ENCODE results near the gene VSIG10L.

The VSIG10L gene

DNA sequence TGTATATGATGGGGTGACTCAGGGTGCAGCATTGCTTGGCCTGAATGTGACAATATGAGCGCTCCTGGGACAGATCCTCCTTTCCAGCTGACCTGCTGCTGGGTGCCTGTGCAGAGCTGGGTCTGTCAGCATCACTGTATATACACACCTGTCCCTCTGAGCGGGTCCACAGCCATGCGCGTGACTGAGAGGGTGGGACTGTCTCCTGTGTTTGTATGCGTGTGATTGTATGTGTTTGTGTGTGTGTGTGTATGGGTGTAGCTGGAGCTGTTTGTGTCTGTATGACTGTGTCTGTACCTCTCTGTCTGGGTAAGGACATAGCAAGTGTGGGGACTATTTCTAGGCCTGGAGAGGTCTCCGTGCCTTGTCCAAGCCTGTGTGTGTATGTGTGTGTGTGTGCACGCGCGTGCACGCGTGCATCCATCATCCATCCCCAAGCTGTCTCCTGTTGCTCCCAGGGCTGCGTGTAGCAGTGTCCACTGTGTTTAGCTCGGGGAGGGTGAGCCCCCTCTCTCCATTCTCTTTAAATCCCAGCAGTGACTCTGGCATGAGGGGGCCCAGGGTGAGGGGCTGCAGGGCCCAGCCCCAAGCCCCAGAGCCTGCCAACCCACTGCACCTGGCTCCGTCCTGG is 22.2 kb downstream of the VSIG10L start:
- no peak overlapping the region for H3K27ac ChIP-seq (ENCODE audit: low read depth, low read length)
- no peak overlapping the region for H3K4me2 ChIP-seq (ENCODE audit: low read length)
- H2BK15ac ChIP-seq (replicated peaks; ENCODE audit: low read depth), result no peak overlapping the region
- DNase-seq, result no peak
- H3K4me1 ChIP-seq (ENCODE audit: control insufficient read depth, low read depth, low read length), result no peaks in the 10 kb centered on the region
- H3K79me2 ChIP-seq (ENCODE audit: control insufficient read depth, insufficient read depth, low read length), result no peaks in the 10 kb centered on the region
- H2BK5ac ChIP-seq (ENCODE audit: low read length), result no peak overlapping the region
- H4K8ac ChIP-seq (ENCODE audit: low read depth, low read length), result no peak overlapping the region
- no peak overlapping the region for H2AK5ac ChIP-seq (ENCODE audit: low read length)
- WGBS (ENCODE audit: extremely low coverage, insufficient coverage, low lambda C conversion rate), result no CpG with 5 or more reads among the region's 14 CpGs
- no peaks in the 10 kb centered on the region for H3K27me3 ChIP-seq (ENCODE audit: insufficient read depth, low read length, poor library complexity)
- H3K4me3 ChIP-seq (ENCODE audit: low read length), result no peak overlapping the region
- no peaks in the 10 kb centered on the region for H3K79me1 ChIP-seq (ENCODE audit: low read length)
- H2BK120ac ChIP-seq (ENCODE audit: low read depth, low read length), result no peak overlapping the region
- H3K23ac ChIP-seq (ENCODE audit: low read length), result no peak overlapping the region
- no peak overlapping the region for H3K9ac ChIP-seq (ENCODE audit: low read length)
- H3K56ac ChIP-seq (ENCODE audit: low read length), result no peak overlapping the region
- H3K4ac ChIP-seq (ENCODE audit: low read depth, low read length), result no peak overlapping the region
- H4K5ac ChIP-seq (ENCODE audit: low read length), result no peak overlapping the region
- no peaks in the 10 kb centered on the region for H3K36me3 ChIP-seq (ENCODE audit: control insufficient read depth, insufficient read depth, low read length)
- no peak overlapping the region for H3K18ac ChIP-seq (ENCODE audit: low read length)

DNA sequence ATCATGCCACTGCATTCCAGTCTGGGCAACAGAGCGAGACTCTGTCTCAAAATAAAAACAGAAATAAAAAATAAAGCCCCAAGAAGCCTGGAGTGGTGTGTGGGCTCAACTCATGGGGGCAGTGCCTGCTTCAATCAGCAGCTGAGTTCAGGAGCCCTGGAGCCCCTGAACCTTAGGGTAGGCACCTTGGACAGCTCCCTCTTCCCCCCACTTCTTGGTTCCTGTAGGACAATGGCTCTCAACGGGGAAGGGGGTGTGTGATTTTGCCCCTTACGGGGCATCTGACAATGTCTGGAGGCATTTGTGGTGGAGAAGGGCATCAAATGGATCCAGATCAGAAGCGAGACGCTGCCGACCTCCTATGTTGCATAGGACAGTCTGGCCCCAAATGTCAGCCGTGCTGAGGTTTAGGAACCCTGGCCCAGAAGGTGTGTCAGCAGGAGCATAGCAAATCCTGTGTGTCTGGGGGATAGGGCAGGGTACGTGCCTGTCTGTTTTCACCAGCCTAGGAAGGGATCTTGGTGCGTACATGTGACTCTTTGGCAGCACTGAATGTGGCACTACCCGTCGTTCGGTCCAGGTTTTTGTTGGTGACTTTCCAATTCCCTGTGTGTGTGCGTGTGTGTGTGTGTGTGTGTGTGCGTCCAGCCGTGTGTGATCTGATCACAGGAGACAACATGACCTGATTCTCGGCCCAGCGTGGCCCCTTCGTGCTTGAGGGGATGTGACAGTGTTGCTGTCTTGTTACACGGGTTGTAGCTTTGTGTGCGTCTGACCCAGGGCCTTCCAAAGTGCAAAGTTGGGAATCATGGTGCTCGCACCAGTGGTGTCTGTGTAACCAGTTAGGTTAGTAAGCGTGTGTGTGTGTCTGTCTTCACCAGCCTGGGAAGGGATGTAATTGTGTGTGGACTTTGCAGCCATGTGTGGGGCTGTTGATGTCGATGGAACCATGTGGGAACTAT is 23.0 kb downstream of the VSIG10L start:
- DNase-seq, result no peak
- H3K4me1 ChIP-seq (ENCODE audit: control insufficient read depth, low read depth, low read length), result no peaks in the 10 kb centered on the region
- H3K4me3 ChIP-seq (ENCODE audit: low read length), result no peak overlapping the region

DNA sequence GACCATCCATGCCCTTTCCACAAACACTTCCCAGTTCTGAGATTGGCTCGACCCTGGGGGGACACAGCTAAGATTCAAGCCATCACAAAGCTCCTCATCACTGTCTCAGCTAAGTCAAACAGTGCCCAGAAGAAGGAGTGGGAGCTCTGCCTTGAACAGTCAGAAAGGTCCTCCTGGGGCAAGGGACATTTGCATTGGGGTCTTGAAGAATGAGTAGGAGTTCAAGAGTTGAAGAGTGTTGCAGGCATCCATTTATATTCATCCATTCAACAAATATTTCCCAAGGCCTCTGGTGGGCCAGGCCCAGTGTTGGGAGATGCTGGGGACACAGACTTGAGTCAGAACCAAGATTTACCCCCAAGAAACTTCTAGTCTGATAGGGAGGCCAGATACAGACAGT is 24.0 kb downstream of the VSIG10L start:
- Histone ChIP-seq H3K9ac (ENCODE audit: low read length) (no peak overlapping the region), H3K56ac (ENCODE audit: low read length) (no peak overlapping the region), H3K79me2 (ENCODE audit: control insufficient read depth, insufficient read depth, low read length) (no peaks in the 10 kb centered on the region), H2BK15ac (replicated peaks; ENCODE audit: low read depth) (no peak overlapping the region), H4K5ac (ENCODE audit: low read length) (no peak overlapping the region), H3K27me3 (ENCODE audit: insufficient read depth, low read length, poor library complexity) (no peaks in the 10 kb centered on the region), H3K27ac (ENCODE audit: low read depth, low read length) (no peak overlapping the region), H2BK5ac (ENCODE audit: low read length) (no peak overlapping the region), H2AK5ac (ENCODE audit: low read length) (no peak overlapping the region), H3K4me2 (ENCODE audit: low read length) (no peak overlapping the region), H3K4me1 (ENCODE audit: control insufficient read depth, low read depth, low read length) (no peaks in the 10 kb centered on the region), H3K4me3 (ENCODE audit: low read length) (no peak overlapping the region), H3K23ac (ENCODE audit: low read length) (no peak overlapping the region), H2BK120ac (ENCODE audit: low read depth, low read length) (no peak overlapping the region), H3K18ac (ENCODE audit: low read length) (no peak overlapping the region), H3K36me3 (ENCODE audit: control insufficient read depth, insufficient read depth, low read length) (no peaks in the 10 kb centered on the region), H4K8ac (ENCODE audit: low read depth, low read length) (no peak overlapping the region), H3K4ac (ENCODE audit: low read depth, low read length) (no peak overlapping the region), H3K79me1 (ENCODE audit: low read length) (no peaks in the 10 kb centered on the region)
- DNase-seq, result no peak
- no CpG with 5 or more reads among the region's 1 CpG for WGBS (ENCODE audit: extremely low coverage, insufficient coverage, low lambda C conversion rate)

More for the DNA sequence above, 23.0 kb downstream of the VSIG10L start:
- Histone ChIP-seq H3K4ac (ENCODE audit: low read depth, low read length) (no peak overlapping the region), H3K9ac (ENCODE audit: low read length) (no peak overlapping the region), H2AK5ac (ENCODE audit: low read length) (no peak overlapping the region), H2BK120ac (ENCODE audit: low read depth, low read length) (no peak overlapping the region), H3K27me3 (ENCODE audit: insufficient read depth, low read length, poor library complexity) (no peaks in the 10 kb centered on the region), H3K79me2 (ENCODE audit: control insufficient read depth, insufficient read depth, low read length) (no peaks in the 10 kb centered on the region), H4K8ac (ENCODE audit: low read depth, low read length) (no peak overlapping the region), H3K56ac (ENCODE audit: low read length) (no peak overlapping the region), H3K23ac (ENCODE audit: low read length) (no peak overlapping the region), H3K4me2 (ENCODE audit: low read length) (no peak overlapping the region), H2BK15ac (replicated peaks; ENCODE audit: low read depth) (no peak overlapping the region), H3K18ac (ENCODE audit: low read length) (no peak overlapping the region), H2BK5ac (ENCODE audit: low read length) (no peak overlapping the region), H3K27ac (ENCODE audit: low read depth, low read length) (no peak overlapping the region), H4K5ac (ENCODE audit: low read length) (no peak overlapping the region), H3K79me1 (ENCODE audit: low read length) (no peaks in the 10 kb centered on the region), H3K36me3 (ENCODE audit: control insufficient read depth, insufficient read depth, low read length) (no peaks in the 10 kb centered on the region)
- WGBS (ENCODE audit: extremely low coverage, insufficient coverage, low lambda C conversion rate), result no CpG with 5 or more reads among the region's 23 CpGs

DNA sequence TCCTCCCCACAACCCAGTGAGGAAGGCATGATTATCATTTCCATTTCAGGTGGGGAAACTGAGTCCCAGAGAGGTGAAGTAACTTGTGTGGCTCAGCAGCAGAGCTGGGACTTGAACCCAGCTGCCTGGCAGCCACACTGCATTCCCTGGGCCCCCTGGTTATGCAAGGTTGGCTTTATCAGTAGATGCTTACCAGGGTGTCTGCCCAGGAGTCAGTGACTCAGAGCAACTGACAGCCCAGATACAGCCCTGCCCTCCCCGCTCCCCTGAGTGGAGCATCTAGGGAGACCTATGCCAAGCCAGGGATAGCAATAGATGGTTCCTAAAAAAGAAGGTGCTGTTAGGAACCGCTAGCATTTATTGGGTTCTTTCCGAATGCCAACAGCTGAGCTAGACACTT is 24.6 kb downstream of the VSIG10L start:
- Histone ChIP-seq H3K79me1 (ENCODE audit: low read length) (no peaks in the 10 kb centered on the region), H3K4me1 (ENCODE audit: control insufficient read depth, low read depth, low read length) (no peaks in the 10 kb centered on the region), H2BK120ac (ENCODE audit: low read depth, low read length) (no peak overlapping the region), H3K4me2 (ENCODE audit: low read length) (no peak overlapping the region), H3K4me3 (ENCODE audit: low read length) (no peak overlapping the region), H3K4ac (ENCODE audit: low read depth, low read length) (no peak overlapping the region), H3K23ac (ENCODE audit: low read length) (no peak overlapping the region), H3K9ac (ENCODE audit: low read length) (no peak overlapping the region), H3K18ac (ENCODE audit: low read length) (no peak overlapping the region), H2AK5ac (ENCODE audit: low read length) (no peak overlapping the region), H3K27ac (ENCODE audit: low read depth, low read length) (no peak overlapping the region), H3K79me2 (ENCODE audit: control insufficient read depth, insufficient read depth, low read length) (no peaks in the 10 kb centered on the region), H3K27me3 (ENCODE audit: insufficient read depth, low read length, poor library complexity) (no peaks in the 10 kb centered on the region), H2BK15ac (replicated peaks; ENCODE audit: low read depth) (no peak overlapping the region), H3K56ac (ENCODE audit: low read length) (no peak overlapping the region), H2BK5ac (ENCODE audit: low read length) (no peak overlapping the region), H4K8ac (ENCODE audit: low read depth, low read length) (no peak overlapping the region), H3K36me3 (ENCODE audit: control insufficient read depth, insufficient read depth, low read length) (no peaks in the 10 kb centered on the region), H4K5ac (ENCODE audit: low read length) (no peak overlapping the region)
- no CpG with 5 or more reads among the region's 3 CpGs for WGBS (ENCODE audit: extremely low coverage, insufficient coverage, low lambda C conversion rate)
- DNase-seq, result no peak

GRCh38 chr19:51316688-51317087 is 25.3 kb downstream of the VSIG10L start:
- no peak overlapping the region for H3K4ac ChIP-seq (ENCODE audit: low read depth, low read length)
- no peaks in the 10 kb centered on the region for H3K27me3 ChIP-seq (ENCODE audit: insufficient read depth, low read length, poor library complexity)
- H3K79me1 ChIP-seq (ENCODE audit: low read length), result no peaks in the 10 kb centered on the region
- no peak overlapping the region for H3K27ac ChIP-seq (ENCODE audit: low read depth, low read length)
- no peak overlapping the region for H3K56ac ChIP-seq (ENCODE audit: low read length)
- H3K4me1 ChIP-seq (ENCODE audit: control insufficient read depth, low read depth, low read length), result no peaks in the 10 kb centered on the region
- H4K8ac ChIP-seq (ENCODE audit: low read depth, low read length), result no peak overlapping the region
- no peak overlapping the region for H2BK5ac ChIP-seq (ENCODE audit: low read length)
- H3K9ac ChIP-seq (ENCODE audit: low read length), result no peak overlapping the region
- no CpG with 5 or more reads among the region's 8 CpGs for WGBS (ENCODE audit: extremely low coverage, insufficient coverage, low lambda C conversion rate)
- no peaks in the 10 kb centered on the region for H3K36me3 ChIP-seq (ENCODE audit: control insufficient read depth, insufficient read depth, low read length)
- no peak for DNase-seq
- no peak overlapping the region for H3K23ac ChIP-seq (ENCODE audit: low read length)
- H2BK15ac ChIP-seq (replicated peaks; ENCODE audit: low read depth), result no peak overlapping the region
- H3K18ac ChIP-seq (ENCODE audit: low read length), result no peak overlapping the region
- H2AK5ac ChIP-seq (ENCODE audit: low read length), result no peak overlapping the region
- no peak overlapping the region for H2BK120ac ChIP-seq (ENCODE audit: low read depth, low read length)
- H3K4me3 ChIP-seq (ENCODE audit: low read length), result no peak overlapping the region
- no peak overlapping the region for H3K4me2 ChIP-seq (ENCODE audit: low read length)
- H3K79me2 ChIP-seq (ENCODE audit: control insufficient read depth, insufficient read depth, low read length), result no peaks in the 10 kb centered on the region
- H4K5ac ChIP-seq (ENCODE audit: low read length), result no peak overlapping the region

Measured in mesendoderm (in vitro differentiated cells).